IMR-90 (cell line): ENCODE results near the gene CAMK2D. TPM values are rescaled to one million over a fixed set of nuclear protein-coding genes. Genes with fewer than 3 reads are reported as not detected.

ENCODE experiments used
- ATAC-seq: fragments of 200-7000 bp; cut with Tn5 transposase; 2 replicates; pipeline ENCODE4 v1.9.1; 2020; ENCODE audit warnings: low read depth, mild to moderate bottlenecking, moderate library complexity
- BruUV-seq: library from RNA; stranded (reverse); fragments of 400-500 nt; replicated peaks from 2 replicates; lab custom pipeline; 2021; lab: Mats Ljungman, UMichigan
- CTCF ChIA-PET: fragments of 300-600 bp; formaldehyde crosslinking; extraction: SDS; loops from one replicate; lab custom pipeline; 2021; ENCODE audit warnings: antibody characterized with exemption; lab: Yijun Ruan, JAX
- POLR2A ChIA-PET: fragments of 300-600 bp; sonication (Branson Sonifier 250); formaldehyde crosslinking; loops from one replicate; lab custom pipeline; 2022; ENCODE audit warnings: antibody characterized with exemption; ENCODE audit not compliant: unreplicated experiment; lab: Charles Lee
- DNase-seq: peaks from one replicate; pipeline ENCODE4 v3.0.0; 2013
- H2AFZ ChIP-seq: replicated peaks from 2 replicates; pipeline ENCODE3; 2013; ENCODE audit warnings: low read length, mild to moderate bottlenecking; ENCODE audit not compliant: poor library complexity
- H2AK5ac ChIP-seq: 2 replicates; pipeline ENCODE4 v1.6.1; 2013; ENCODE audit warnings: low read depth, low read length, inconsistent platforms
- H2AK9ac ChIP-seq: replicated peaks from 2 replicates; pipeline ENCODE3; 2013; ENCODE audit warnings: mild to moderate bottlenecking, low read depth, low read length, moderate library complexity; ENCODE audit not compliant: poor library complexity
- H2BK120ac ChIP-seq: 2 replicates; pipeline ENCODE4 v1.6.1; 2013; ENCODE audit warnings: low read depth, low read length, inconsistent platforms
- H2BK15ac ChIP-seq: 3 replicates; pipeline ENCODE4 v1.6.1; 2013; ENCODE audit warnings: low read depth, low read length, inconsistent platforms
- H2BK20ac ChIP-seq: 2 replicates; pipeline ENCODE4 v1.6.1; 2013; ENCODE audit warnings: low read depth, mild to moderate bottlenecking, inconsistent platforms, low read length, moderate library complexity
- H2BK5ac ChIP-seq: 2 replicates; pipeline ENCODE4 v1.6.1; 2013; ENCODE audit warnings: mild to moderate bottlenecking, low read depth, low read length, inconsistent platforms; ENCODE audit not compliant: poor library complexity, severe bottlenecking
- H3K14ac ChIP-seq: replicated peaks from 2 replicates; pipeline ENCODE4 v1.6.1; 2013; ENCODE audit warnings: low read depth, low read length, inconsistent platforms
- H3K18ac ChIP-seq: 2 replicates; pipeline ENCODE4 v1.6.1; 2013; ENCODE audit warnings: low read depth, low read length, control low read depth
- H3K23ac ChIP-seq: 2 replicates; pipeline ENCODE4 v1.6.1; 2013; ENCODE audit warnings: low read depth, low read length, inconsistent platforms
- H3K27ac ChIP-seq: 2 replicates; pipeline ENCODE4 v1.5.1; 2013; ENCODE audit warnings: mild to moderate bottlenecking, control low read depth, low read length; ENCODE audit not compliant: insufficient read depth
- H3K27me3 ChIP-seq: 2 replicates; pipeline ENCODE4 v1.6.1; 2013; ENCODE audit warnings: low read length; ENCODE audit not compliant: control insufficient read depth, insufficient read depth
- H3K36me3 ChIP-seq: 2 replicates; pipeline ENCODE4 v1.6.1; 2013; ENCODE audit warnings: low read length, mixed read lengths; ENCODE audit not compliant: control insufficient read depth, insufficient read depth
- H3K4ac ChIP-seq: 2 replicates; pipeline ENCODE4 v1.6.1; 2013; ENCODE audit warnings: low read depth, low read length, inconsistent platforms
- H3K4me1 ChIP-seq: 2 replicates; pipeline ENCODE4 v1.6.1; 2013; ENCODE audit warnings: low read length, mixed read lengths; ENCODE audit not compliant: control insufficient read depth, insufficient read depth
- H3K4me2 ChIP-seq: 2 replicates; pipeline ENCODE4 v1.6.1; 2013; ENCODE audit warnings: low read depth, mild to moderate bottlenecking, control low read depth, low read length, moderate library complexity
- H3K4me3 ChIP-seq: 2 replicates; pipeline ENCODE4 v1.5.1; 2013; ENCODE audit warnings: low read depth, mild to moderate bottlenecking, control low read depth, low read length, moderate library complexity; ENCODE audit not compliant: insufficient read depth
- H3K56ac ChIP-seq: 2 replicates; pipeline ENCODE4 v1.6.1; 2013; ENCODE audit warnings: low read length, inconsistent platforms; ENCODE audit not compliant: insufficient read depth; ENCODE audit errors: extremely low read depth
- H3K79me1 ChIP-seq, 2 experiments: 2 replicates each; pipeline ENCODE4 v1.6.1; 2013; ENCODE audit warnings: low read length in 2 of 2, inconsistent platforms in 1 of 2, low read depth in 1 of 2
- H3K9ac ChIP-seq: 2 replicates; pipeline ENCODE4 v1.6.1; 2013; ENCODE audit warnings: low read depth, low read length, control low read depth
- H3K9me1 ChIP-seq: 2 replicates; pipeline ENCODE4 v1.6.1; 2013; ENCODE audit warnings: low read length, inconsistent platforms; ENCODE audit not compliant: insufficient read depth
- H3K9me3 ChIP-seq: 2 replicates; pipeline ENCODE4 v1.6.1; 2013; ENCODE audit warnings: low read length; ENCODE audit not compliant: control insufficient read depth, insufficient read depth
- H4K20me1 ChIP-seq: 2 replicates; pipeline ENCODE4 v1.6.1; 2013; ENCODE audit warnings: low read length, inconsistent platforms; ENCODE audit not compliant: insufficient read depth
- H4K5ac ChIP-seq: 2 replicates; pipeline ENCODE4 v1.6.1; 2013; ENCODE audit warnings: mild to moderate bottlenecking, low read depth, low read length, control low read depth
- H4K8ac ChIP-seq, 2 experiments: 2 replicates each; pipeline ENCODE4 v1.6.1; 2013; ENCODE audit warnings: low read depth in 2 of 2, low read length in 2 of 2, control low read depth in 1 of 2, inconsistent platforms in 1 of 2
- H4K91ac ChIP-seq: 2 replicates; pipeline ENCODE4 v1.6.1; 2013; ENCODE audit warnings: low read depth, low read length, inconsistent platforms; ENCODE audit not compliant: insufficient read depth
- BHLHE40 ChIP-seq: fragments of 150-350 bp; IDR thresholded peaks from 2 replicates; pipeline ENCODE4 v1.6.1; 2016; ENCODE audit warnings: mild to moderate bottlenecking, low read depth, low read length
- CEBPB ChIP-seq: IDR thresholded peaks from 2 replicates; pipeline ENCODE4 v1.6.1; 2012; ENCODE audit warnings: low read depth, low read length, improper control_type of control experiment
- CHD1 ChIP-seq: IDR thresholded peaks from 2 replicates; pipeline ENCODE4 v1.6.1; 2012; ENCODE audit warnings: low read depth, low read length, improper control_type of control experiment
- CTCF ChIP-seq: conservative IDR thresholded peaks from 2 replicates; pipeline ENCODE4 v1.5.1; 2012; ENCODE audit warnings: mild to moderate bottlenecking, low read depth, low read length, improper control_type of control experiment
- ELK1 ChIP-seq: fragments of 150-350 bp; IDR thresholded peaks from 2 replicates; pipeline ENCODE4 v1.6.1; 2016; ENCODE audit warnings: low read depth, mild to moderate bottlenecking, low read length, moderate library complexity, borderline replicate concordance
- FOS ChIP-seq: fragments of 150-350 bp; IDR thresholded peaks from 2 replicates; pipeline ENCODE4 v1.6.1; 2016; ENCODE audit warnings: low read depth, low read length
- MAFK ChIP-seq: IDR thresholded peaks from 2 replicates; pipeline ENCODE4 v1.6.1; 2012; ENCODE audit warnings: low read depth, low read length, improper control_type of control experiment
- MAZ ChIP-seq: IDR thresholded peaks from 2 replicates; pipeline ENCODE4 v1.6.1; 2012; ENCODE audit warnings: low read depth, mild to moderate bottlenecking, low read length, improper control_type of control experiment, moderate library complexity, borderline replicate concordance
- MXI1 ChIP-seq: IDR thresholded peaks from 2 replicates; pipeline ENCODE4 v1.6.1; 2012; ENCODE audit warnings: low read depth, mild to moderate bottlenecking, low read length, moderate library complexity, borderline replicate concordance
- NFE2L2 ChIP-seq: fragments of 150-350 bp; IDR thresholded peaks from 2 replicates; pipeline ENCODE4 v1.6.1; 2016; ENCODE audit warnings: low read depth, mild to moderate bottlenecking, low read length
- POLR2A ChIP-seq: IDR thresholded peaks from 2 replicates; pipeline ENCODE4 v1.6.1; 2012; ENCODE audit warnings: mild to moderate bottlenecking, low read depth, low read length
- RAD21 ChIP-seq: IDR thresholded peaks from 2 replicates; pipeline ENCODE4 v1.6.1; 2012; ENCODE audit warnings: low read length, improper control_type of control experiment
- RCOR1 ChIP-seq: IDR thresholded peaks from 2 replicates; pipeline ENCODE4 v1.6.1; 2012; ENCODE audit warnings: mild to moderate bottlenecking, low read length, improper control_type of control experiment; ENCODE audit not compliant: insufficient replicate concordance
- RFX5 ChIP-seq: IDR thresholded peaks from 2 replicates; pipeline ENCODE4 v1.8.0; 2012; ENCODE audit warnings: low read depth, mild to moderate bottlenecking, low read length, moderate library complexity
- SMC3 ChIP-seq: fragments of 150-350 bp; IDR thresholded peaks from 2 replicates; pipeline ENCODE4 v1.6.1; 2016; ENCODE audit warnings: low read depth, mild to moderate bottlenecking, antibody characterized with exemption, low read length, moderate library complexity
- USF2 ChIP-seq: fragments of 150-350 bp; IDR thresholded peaks from 2 replicates; pipeline ENCODE4 v1.6.1; 2017; ENCODE audit warnings: mild to moderate bottlenecking, antibody characterized with exemption, low read length, low read depth
- WGBS, 2 experiments: methylation state at CpG; one replicate each; pipeline versions ENCODE4 v1.1.5 to v1.1.7; 2013; ENCODE audit warnings: missing lambda C conversion rate in 2 of 2; ENCODE audit not compliant: insufficient read length in 1 of 2; ENCODE audit errors: extremely low coverage in 2 of 2; 5-methylcytosine and 5-hydroxymethylcytosine counted together
- dilution Hi-C: fragments of 300-500 bp; cut with HindIII; formaldehyde crosslinking; loops from one replicate; pipeline ENCODE4 v1.14.3; 2018; ENCODE audit warnings: low sequenced_read_pairs; ENCODE audit not compliant: unreplicated experiment
- in situ Hi-C: fragments of 300-500 bp; cut with MboI; formaldehyde crosslinking; loops from 3 replicates; pipeline ENCODE4 v1.14.3; 2019; ENCODE audit warnings: low sequenced_read_pairs, inconsistent platforms, mixed read lengths
- intact Hi-C: fragments of 100-400 bp; cut with micrococcal nuclease; formaldehyde crosslinking; loops from 2 replicates; pipeline ENCODE4 v1.10.0; 2022
- polyA plus RNA-seq, 3 experiments: library from polyadenylated mRNA; depleted of rRNA; stranded (reverse); fragments of >200 nt; gene quantifications; 2 replicates each; pipeline ENCODE4 v1.2.3, GENCODE V29; 2012; ENCODE audit warnings: low replicate concordance in 1 of 3
- total RNA-seq: library from RNA; depleted of rRNA; stranded (reverse); fragments of >200 nt; gene quantifications from 2 replicates; pipeline ENCODE4 v1.2.3, GENCODE V29; 2012

Gene CAMK2D
- total and polyA plus RNA-seq, 2 of the 4 experiments (the other 2 are of a cell fraction): 44.6 to 156 TPM

GRCh38 chr4:113745711-113746110 lies 15.8 kb downstream of the CAMK2D start:
- ATAC-seq (no peak), DNase-seq (no peak)
- Histone ChIP-seq H2AK9ac (no peak overlapping the region), H2BK5ac (no peak overlapping the region), H3K9me1 (peaks cover 11% of the 10 kb centered on the region; the same call in 1 of the 2 replicates), H3K4me1 (no peaks in the 10 kb centered on the region), H2BK20ac (no peak overlapping the region), H2AFZ (no peak overlapping the region), H3K9ac (no peak overlapping the region), H3K9me3 (no peaks in the 10 kb centered on the region), H4K8ac (no peak overlapping the region), H3K4me3 (no peak overlapping the region), H4K5ac (no peak overlapping the region), H2BK15ac (no peak overlapping the region), H3K56ac (no peak overlapping the region), H3K4me2 (no peak overlapping the region), H4K91ac (no peak overlapping the region), H3K14ac (no peak overlapping the region), H2BK120ac (no peak overlapping the region), H3K4ac (no peak overlapping the region), H3K23ac (no peak overlapping the region), H3K18ac (no peak overlapping the region), H3K27me3 (no peaks in the 10 kb centered on the region), H4K20me1 (peaks cover 17% of the 10 kb centered on the region; the same call in 1 of the 2 replicates), H3K27ac (no peak overlapping the region), H3K36me3 (peaks cover 3% of the 10 kb centered on the region), H3K79me1 (peaks cover 30 to 51% of the 10 kb centered on the region in 2 experiments), H2AK5ac (no peak overlapping the region)
- POLR2A ChIA-PET: no interaction called here
- in situ Hi-C loops: no loop called here
- WGBS, 2 experiments: no CpG with 5 or more reads among the region's 2 CpGs
- no TSS peak for BruUV-seq
- CTCF ChIA-PET: no interaction called here
- intact Hi-C loops: no loop called here
- dilution Hi-C loops: no loop called here
- no peak for TF ChIP-seq FOS
- no peak for TF ChIP-seq CTCF
- TF ChIP-seq CHD1: no peak
- TF ChIP-seq RCOR1: no peak
- TF ChIP-seq SMC3: no peak
- TF ChIP-seq MAFK: no peak
- no peak for TF ChIP-seq RAD21
- no peak for TF ChIP-seq MAZ
- no peak for TF ChIP-seq POLR2A
- TF ChIP-seq CEBPB: no peak
- no peak for TF ChIP-seq MXI1
- TF ChIP-seq USF2: no peak
- no peak for TF ChIP-seq ELK1
- TF ChIP-seq RFX5: no peak
- TF ChIP-seq BHLHE40: no peak
- TF ChIP-seq NFE2L2: no peak
